ENCODE results near the gene SULT4A1. TPM values are rescaled to one million over a fixed set of nuclear protein-coding genes. Genes with fewer than 3 reads are reported as not detected.
A peak's percentile ranks its signal among the peaks of the same experiment; 100 is the strongest.

Gene SULT4A1, protein sequence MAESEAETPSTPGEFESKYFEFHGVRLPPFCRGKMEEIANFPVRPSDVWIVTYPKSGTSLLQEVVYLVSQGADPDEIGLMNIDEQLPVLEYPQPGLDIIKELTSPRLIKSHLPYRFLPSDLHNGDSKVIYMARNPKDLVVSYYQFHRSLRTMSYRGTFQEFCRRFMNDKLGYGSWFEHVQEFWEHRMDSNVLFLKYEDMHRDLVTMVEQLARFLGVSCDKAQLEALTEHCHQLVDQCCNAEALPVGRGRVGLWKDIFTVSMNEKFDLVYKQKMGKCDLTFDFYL
- total RNA-seq (2014; rRNA removed; shearing (Covaris generic)) = not detected in 2 replicates
- total RNA-seq (2022) = not detected in 2 replicates
- percentile 4 among the genes with signal in this experiment for Bru-seq, nascent RNA
- BruChase-seq, experiment 1, labeled RNA remaining after a 6-hour chase = percentile 7 among the genes with signal in this experiment
- not detected for BruChase-seq, experiment 2, labeled RNA remaining after a 2-hour chase
- long read RNA-seq = 0 reads

GRCh38 chr22:43862074-43862881 is at the start of gene SULT4A1:
TSS of gene SULT4A1 (minus strand) at chr22:43862513. CDS start at chr22:43862382, 131 bp downstream.
- H3K9me3 ChIP-seq (ENCODE audit: low read length) = no peaks in the 10 kb centered on the region
- no peaks in the 10 kb centered on the region for H4K20me1 ChIP-seq (ENCODE audit: insufficient read depth, low read length)
- H3K27ac ChIP-seq (ENCODE audit: low read depth, low read length, poor library complexity, severe bottlenecking) = no peak within 1 kb of the TSS
- H3K79me2 ChIP-seq (ENCODE audit: insufficient read depth, low read depth, low read length) = no peaks in the 10 kb centered on the region
- intact Hi-C loops (cut with micrococcal nuclease; ENCODE audit: unreplicated experiment) = no loop called here
- H3K9me2 ChIP-seq (ENCODE audit: insufficient read depth, low read length) = no peaks in the 10 kb centered on the region
- no peak within 1 kb of the TSS for H2AFZ ChIP-seq (ENCODE audit: low read length)
- no peak for DNase-seq (ENCODE audit: low spot score)
- BruUV-seq (replicated peaks) = no TSS peak
- no peak within 1 kb of the TSS for H3K4me3 ChIP-seq (ENCODE audit: low read depth, low read length, poor library complexity, severe bottlenecking)
- H3K4me1 ChIP-seq (ENCODE audit: insufficient read depth, low read length, poor library complexity, severe bottlenecking) = no peaks in the 10 kb centered on the region
- H3K4me2 ChIP-seq (ENCODE audit: low read length) = no peak within 1 kb of the TSS
- TF ChIP-seq EZH2phosphoT487 (IDR thresholded peaks at IDR 0.05; ENCODE audit: borderline replicate concordance, low read depth, low read length) = no peak
- no peaks in the 10 kb centered on the region for H3K36me3 ChIP-seq (ENCODE audit: insufficient read depth, low read length)
- CTCF ChIA-PET (ENCODE audit: unreplicated experiment) = no interaction called here
- POLR2A ChIA-PET = no interaction called here

GRCh38 chr22:43911351-43911750 is 49.0 kb upstream of the SULT4A1 start:
- H3K9me3 ChIP-seq (ENCODE audit: low read length) = no peaks in the 10 kb centered on the region
- no peak overlapping the region for H3K4me3 ChIP-seq (ENCODE audit: low read depth, low read length, poor library complexity, severe bottlenecking)
- no peak overlapping the region for H2AFZ ChIP-seq (ENCODE audit: low read length)
- no peaks in the 10 kb centered on the region for H3K79me2 ChIP-seq (ENCODE audit: insufficient read depth, low read depth, low read length)
- TF ChIP-seq, protein P1, sequence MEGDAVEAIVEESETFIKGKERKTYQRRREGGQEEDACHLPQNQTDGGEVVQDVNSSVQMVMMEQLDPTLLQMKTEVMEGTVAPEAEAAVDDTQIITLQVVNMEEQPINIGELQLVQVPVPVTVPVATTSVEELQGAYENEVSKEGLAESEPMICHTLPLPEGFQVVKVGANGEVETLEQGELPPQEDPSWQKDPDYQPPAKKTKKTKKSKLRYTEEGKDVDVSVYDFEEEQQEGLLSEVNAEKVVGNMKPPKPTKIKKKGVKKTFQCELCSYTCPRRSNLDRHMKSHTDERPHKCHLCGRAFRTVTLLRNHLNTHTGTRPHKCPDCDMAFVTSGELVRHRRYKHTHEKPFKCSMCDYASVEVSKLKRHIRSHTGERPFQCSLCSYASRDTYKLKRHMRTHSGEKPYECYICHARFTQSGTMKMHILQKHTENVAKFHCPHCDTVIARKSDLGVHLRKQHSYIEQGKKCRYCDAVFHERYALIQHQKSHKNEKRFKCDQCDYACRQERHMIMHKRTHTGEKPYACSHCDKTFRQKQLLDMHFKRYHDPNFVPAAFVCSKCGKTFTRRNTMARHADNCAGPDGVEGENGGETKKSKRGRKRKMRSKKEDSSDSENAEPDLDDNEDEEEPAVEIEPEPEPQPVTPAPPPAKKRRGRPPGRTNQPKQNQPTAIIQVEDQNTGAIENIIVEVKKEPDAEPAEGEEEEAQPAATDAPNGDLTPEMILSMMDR (conservative IDR thresholded peaks at IDR 0.05; ENCODE audit: low read length) = no peak
- TF ChIP-seq EZH2phosphoT487 (IDR thresholded peaks at IDR 0.05; ENCODE audit: borderline replicate concordance, low read depth, low read length) = no peak
- ChIA-PET POLR2A (no interaction called here), CTCF (ENCODE audit: unreplicated experiment) (no interaction called here)
- no peak overlapping the region for H3K27ac ChIP-seq (ENCODE audit: low read depth, low read length, poor library complexity, severe bottlenecking)
- intact Hi-C loops (cut with micrococcal nuclease; ENCODE audit: unreplicated experiment) = no loop called here
- H3K4me1 ChIP-seq (ENCODE audit: insufficient read depth, low read length, poor library complexity, severe bottlenecking) = no peaks in the 10 kb centered on the region
- H3K36me3 ChIP-seq (ENCODE audit: insufficient read depth, low read length) = no peaks in the 10 kb centered on the region
- H3K9me2 ChIP-seq (ENCODE audit: insufficient read depth, low read length) = no peaks in the 10 kb centered on the region
- DNase-seq (ENCODE audit: low spot score) = no peak
- no TSS peak for BruUV-seq (replicated peaks)
- H4K20me1 ChIP-seq (ENCODE audit: insufficient read depth, low read length) = no peaks in the 10 kb centered on the region
- H3K4me2 ChIP-seq (ENCODE audit: low read length) = no peak overlapping the region

GRCh38 chr22:43910178-43910695 is 47.9 kb upstream of the SULT4A1 start:
- H3K4me1 ChIP-seq (ENCODE audit: insufficient read depth, low read length, poor library complexity, severe bottlenecking) = no peaks in the 10 kb centered on the region
- H3K4me2 ChIP-seq (ENCODE audit: low read length) = no peak overlapping the region
- ChIA-PET POLR2A (no interaction called here), CTCF (ENCODE audit: unreplicated experiment) (no interaction called here)
- H2AFZ ChIP-seq (ENCODE audit: low read length) = no peak overlapping the region
- intact Hi-C loops (cut with micrococcal nuclease; ENCODE audit: unreplicated experiment) = no loop called here
- no peak overlapping the region for H3K4me3 ChIP-seq (ENCODE audit: low read depth, low read length, poor library complexity, severe bottlenecking)
- H3K9me3 ChIP-seq (ENCODE audit: low read length) = no peaks in the 10 kb centered on the region
- TF ChIP-seq, protein P1 (conservative IDR thresholded peaks at IDR 0.05; ENCODE audit: low read length) = no peak
- no peak for TF ChIP-seq EZH2phosphoT487 (IDR thresholded peaks at IDR 0.05; ENCODE audit: borderline replicate concordance, low read depth, low read length)
- H4K20me1 ChIP-seq (ENCODE audit: insufficient read depth, low read length) = no peaks in the 10 kb centered on the region
- H3K27ac ChIP-seq (ENCODE audit: low read depth, low read length, poor library complexity, severe bottlenecking) = no peak overlapping the region
- H3K9me2 ChIP-seq (ENCODE audit: insufficient read depth, low read length) = no peaks in the 10 kb centered on the region
- no peaks in the 10 kb centered on the region for H3K79me2 ChIP-seq (ENCODE audit: insufficient read depth, low read depth, low read length)
- no peak for DNase-seq (ENCODE audit: low spot score)
- H3K36me3 ChIP-seq (ENCODE audit: insufficient read depth, low read length) = no peaks in the 10 kb centered on the region
- no TSS peak for BruUV-seq (replicated peaks)
